NOMO-1 (cell line): Measurements from ENCODE around the gene HSDL2.
"Not testable (repeated sequence)": the region's sequence is repeated elsewhere in the genome, so short reads cannot be mapped to it uniquely, and the experiment has no call there.

Experiments
- DNase-seq, 2 experiments: peaks; one replicate each; lab custom pipeline; 2025; ENCODE audit not compliant: unreplicated experiment in 2 of 2; lab: John Stamatoyannopoulos, UW

The HSDL2 gene

DNA sequence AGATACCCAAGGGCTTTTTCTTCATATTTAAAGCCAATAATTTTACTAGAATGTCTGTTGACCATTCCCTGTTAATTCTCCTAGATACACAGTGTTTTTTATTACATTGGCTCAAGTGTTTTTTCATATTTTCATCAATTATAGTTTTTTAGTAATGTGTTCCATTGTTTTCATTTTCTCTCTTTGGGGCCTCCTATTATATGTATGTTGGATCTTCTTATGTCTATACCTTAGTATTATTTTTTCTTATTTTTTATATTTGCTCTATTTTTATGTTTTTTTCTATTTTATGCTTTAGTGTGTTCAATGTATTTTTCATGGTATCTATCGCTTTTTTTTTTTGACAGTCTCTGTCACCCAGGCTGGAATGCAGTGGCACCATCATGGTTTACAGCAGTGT, 114.2 kb downstream of the HSDL2 start:
- DNase-seq, result no peak

DNA sequence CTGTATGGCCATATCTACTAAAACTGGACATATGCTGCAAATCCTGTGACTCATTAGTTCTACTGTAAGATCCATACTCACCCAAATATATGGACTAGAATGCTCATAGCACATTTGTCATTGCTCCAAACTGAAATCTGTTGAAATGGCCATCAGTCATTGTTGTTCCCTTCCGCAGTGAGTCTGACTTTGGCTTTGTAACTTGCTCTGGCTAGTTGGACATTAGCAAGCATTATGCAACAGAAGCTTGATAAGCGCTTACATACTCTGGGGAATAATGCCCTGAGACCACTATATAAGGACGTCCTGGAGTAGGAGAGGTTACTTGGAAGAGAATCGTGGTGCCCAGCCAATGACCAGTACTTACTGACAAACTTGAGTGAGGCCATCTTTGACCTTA, 115.7 kb downstream of the HSDL2 start:
- peak in 1 of 2 experiments; percentile 51 for DNase-seq

GRCh38 chr9:112496074-112496722, 116.3 kb downstream of the HSDL2 start:
- peak; percentile 40 to 81 for DNase-seq

DNA sequence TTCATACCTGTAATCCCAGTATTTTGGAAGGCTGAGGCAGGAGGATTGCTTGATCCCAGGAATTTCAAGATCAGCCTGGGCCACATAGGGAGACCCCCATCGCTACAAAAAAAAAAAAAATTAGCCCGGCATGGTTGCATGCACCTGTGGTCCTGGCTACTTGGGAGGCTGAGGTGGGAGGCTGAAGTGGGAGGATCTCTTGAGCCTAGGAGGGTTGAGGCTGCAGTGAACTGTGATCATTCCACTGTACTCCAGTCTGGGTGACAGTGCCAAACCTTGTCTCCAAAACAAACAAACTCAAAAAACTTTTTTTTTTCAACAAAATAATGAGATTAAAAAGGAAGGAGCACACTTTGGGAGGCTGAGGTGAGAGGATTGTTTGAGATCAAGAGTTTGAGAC, 120.9 kb downstream of the HSDL2 start:
- no peak for DNase-seq

DNA sequence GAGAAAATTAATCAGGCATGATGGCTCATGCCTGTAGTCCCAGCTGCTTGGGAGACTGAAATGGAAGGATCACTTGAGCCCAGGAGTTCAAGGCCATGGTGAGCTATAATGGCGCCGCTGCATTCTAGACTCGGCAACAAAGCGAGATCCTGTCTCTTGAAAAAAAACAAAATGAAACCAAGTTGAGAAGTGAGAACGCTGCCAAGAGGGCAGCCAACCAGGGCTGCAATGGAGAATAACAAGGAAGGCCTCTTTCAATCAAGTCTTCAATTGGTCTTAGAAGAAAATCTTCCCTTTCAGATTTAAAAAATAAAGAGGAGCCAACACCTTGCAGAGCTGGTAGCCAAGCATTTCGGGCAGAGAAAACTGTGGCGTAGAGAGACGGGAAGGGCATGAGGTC, 121.4 kb downstream of the HSDL2 start:
- DNase-seq, result no peak

GRCh38 chr9:112502175-112502946, 122.5 kb downstream of the HSDL2 start:
- DNase-seq, result no peak

- DNase-seq, result no peak
Observed at GRCh38 chr9:112503170-112503569, 123.3 kb downstream of the HSDL2 start.

DNA sequence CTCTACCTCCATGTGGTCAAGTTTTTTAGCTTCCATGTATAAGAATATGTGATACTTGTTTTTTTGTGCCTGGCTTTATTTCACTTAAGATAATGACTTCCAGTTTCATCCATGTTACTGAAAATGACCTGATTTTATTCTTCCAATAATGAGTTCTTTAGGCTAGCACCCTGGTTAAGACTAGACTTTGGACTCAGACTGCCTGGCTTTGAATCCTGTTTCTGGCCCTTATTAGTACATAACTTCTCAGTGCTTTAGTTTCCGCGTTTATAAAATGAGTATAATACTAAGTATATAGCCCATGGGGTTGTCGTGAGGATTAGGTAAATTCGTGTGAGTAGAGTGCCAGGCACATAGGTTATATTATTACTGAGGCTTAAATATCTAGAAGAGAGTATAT, 125.2 kb downstream of the HSDL2 start:
- DNase-seq, result no peak

GRCh38 chr9:112505607-112506006, 125.7 kb downstream of the HSDL2 start:
- DNase-seq, result no peak

GRCh38 chr9:112506571-112506970, 126.7 kb downstream of the HSDL2 start:
- no peak for DNase-seq

DNA sequence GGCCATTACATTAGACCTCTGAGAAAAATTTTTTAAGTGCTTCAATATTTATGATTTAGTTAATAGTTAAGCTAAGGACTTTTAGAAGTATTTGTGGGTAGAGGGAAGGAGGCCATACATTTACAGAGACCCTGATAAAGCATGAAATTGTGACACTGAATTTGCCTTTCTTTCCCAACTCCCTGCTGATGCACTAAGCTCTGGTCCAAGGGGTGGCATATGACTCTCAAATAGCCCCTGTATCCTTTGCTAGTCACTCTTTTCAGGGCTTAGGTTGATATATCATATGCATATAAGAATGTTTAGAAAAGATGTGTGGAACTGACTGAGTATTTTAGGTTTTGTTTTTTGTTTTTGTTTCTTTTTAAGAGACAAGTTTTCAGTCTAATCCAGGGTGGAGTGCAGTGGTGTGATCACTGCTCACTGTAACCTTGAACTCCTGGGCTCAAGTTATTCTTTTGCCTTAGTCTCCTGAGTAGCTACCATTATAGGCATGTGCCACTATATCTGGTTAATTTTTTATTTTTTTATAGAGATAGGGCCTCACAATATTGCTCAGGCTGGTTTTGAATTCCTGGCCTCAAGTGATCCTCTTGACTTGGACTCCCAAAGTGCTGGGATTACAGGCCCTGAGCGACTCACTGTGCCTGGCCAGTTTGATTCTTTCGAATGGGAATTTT, 127.2 kb downstream of the HSDL2 start:
- DNase-seq, result no peak

GRCh38 chr9:112508377-112508776, 128.5 kb downstream of the HSDL2 start:
- no peak for DNase-seq

DNA sequence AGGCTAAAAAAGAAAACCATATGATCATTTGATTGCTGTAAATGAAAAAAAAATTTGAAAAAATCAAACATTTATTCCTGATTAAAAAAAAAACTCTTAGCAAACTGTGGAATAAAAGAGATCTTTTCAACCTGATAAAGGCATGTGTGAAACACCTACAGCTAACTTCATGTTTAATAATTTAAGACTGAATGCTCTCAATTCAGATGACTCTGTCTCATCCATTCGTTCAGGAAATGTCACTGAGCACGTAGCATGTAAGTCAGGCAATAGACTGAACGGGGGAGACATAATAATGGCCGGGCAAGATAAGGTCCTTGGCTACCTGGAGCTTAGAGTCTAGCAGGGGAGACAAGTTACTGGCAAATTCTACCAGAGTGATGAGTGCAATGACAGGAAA, 132.5 kb downstream of the HSDL2 start:
- not testable (repeated sequence) for DNase-seq

DNA sequence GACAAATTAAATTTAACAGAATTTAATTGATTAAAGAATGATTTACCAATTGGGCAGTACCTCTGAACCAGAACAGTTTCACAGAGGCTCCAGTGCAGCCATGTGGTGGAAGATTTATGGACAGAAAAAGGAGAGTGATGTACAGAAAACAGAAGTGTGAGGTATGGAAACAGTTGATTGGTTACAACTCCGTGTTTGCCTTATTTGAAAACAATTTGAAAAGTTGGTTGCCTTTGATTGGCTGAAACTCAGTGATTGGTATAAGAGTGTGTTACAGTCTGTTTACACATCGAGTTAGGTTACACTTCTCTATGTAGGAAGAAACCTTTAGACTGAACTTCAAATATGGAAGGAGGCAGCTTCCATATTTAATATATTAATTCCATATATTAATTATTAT, 136.9 kb downstream of the HSDL2 start:
- no peak for DNase-seq

DNA sequence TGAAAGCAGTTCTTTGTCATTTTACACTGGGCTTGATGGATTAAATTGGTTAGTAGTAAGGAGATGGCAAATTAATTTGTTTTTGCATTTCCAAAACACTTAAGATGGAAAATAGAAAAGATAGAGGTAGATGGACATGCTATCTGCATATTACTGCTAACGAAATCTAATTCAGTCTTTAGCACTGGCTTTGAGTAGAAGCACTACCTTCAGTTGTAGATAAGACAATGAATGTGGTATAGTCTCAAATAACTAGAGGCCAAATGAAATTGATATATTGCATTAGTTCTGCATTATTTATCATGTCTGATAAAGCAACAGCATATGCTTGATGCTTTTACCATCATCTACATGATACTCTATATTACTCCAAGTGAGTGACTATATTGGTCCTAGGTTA, 140.2 kb downstream of the HSDL2 start:
- DNase-seq, result no peak

- DNase-seq, result no peak
Observed at GRCh38 chr9:112520656-112521055, 140.7 kb downstream of the HSDL2 start.
